HG03025 (cell line): Measurements from ENCODE around the gene SLC16A5.

Experiments used
- ATAC-seq: cut with Tn5 transposase; IDR thresholded peaks from one replicate; pipeline ENCODE4 v1.9.1; 2021; ENCODE audit warnings: mild to moderate bottlenecking, moderate library complexity; ENCODE audit not compliant: unreplicated experiment, low FRiP score

SLC16A5 gene

DNA sequence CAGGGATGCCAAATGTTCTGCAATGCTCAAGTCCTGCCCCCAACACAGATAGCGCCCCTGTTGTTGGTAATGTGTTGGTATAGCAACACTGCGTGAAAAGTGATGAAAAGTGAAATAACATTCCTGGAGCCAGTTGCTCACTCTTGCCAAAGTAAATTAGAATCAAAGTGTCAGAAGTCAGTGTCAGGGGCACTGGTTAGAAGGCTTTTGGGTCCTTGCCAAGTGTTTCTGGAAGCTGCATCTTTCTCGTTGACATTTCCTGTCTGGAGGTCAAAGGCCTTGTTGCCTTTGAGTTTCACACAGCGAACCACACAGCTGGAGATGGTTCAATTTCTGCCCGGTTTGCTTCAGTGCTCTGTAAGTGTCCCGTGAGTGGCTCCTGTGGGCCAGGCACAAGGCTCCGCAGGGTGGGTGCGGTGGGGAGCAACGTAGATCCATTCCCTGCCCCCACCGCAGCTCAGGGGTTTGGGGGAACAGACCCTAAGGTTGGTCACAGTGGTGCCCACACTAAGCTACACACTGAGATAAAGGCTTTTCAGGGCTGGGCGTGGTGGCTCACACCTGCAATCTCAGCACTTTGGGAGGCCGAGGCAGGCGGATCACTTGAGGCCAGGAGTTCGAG lies 3.6 kb upstream of the SLC16A5 start:
- no peak for ATAC-seq

- ATAC-seq: no peak
These were observed 1.1 kb upstream of the SLC16A5 start for GRCh38 chr17:75086496-75087181.

DNA sequence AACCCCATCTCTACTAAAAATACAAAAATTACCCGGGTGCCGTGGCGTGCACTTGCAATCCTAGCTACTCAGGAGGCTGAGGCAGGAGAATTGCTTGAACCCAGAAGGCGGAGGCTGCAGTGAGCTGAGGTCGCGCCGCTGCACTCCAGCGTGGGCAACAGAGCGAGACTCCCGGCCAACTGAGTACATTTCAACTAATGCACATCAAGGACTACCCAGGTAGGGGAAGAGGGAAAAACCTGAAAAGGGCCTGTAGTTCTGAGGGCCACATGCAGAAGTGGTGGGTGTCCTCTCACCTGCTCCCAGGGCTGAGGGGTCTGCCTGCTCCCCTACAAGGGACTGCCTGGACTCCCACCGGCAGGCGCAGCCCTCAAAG lies 584 bp upstream of the SLC16A5 start:
- no peak for ATAC-seq

GRCh38 chr17:75088465-75089417 lies 987 bp downstream of the SLC16A5 start:
- no peak for ATAC-seq

DNA sequence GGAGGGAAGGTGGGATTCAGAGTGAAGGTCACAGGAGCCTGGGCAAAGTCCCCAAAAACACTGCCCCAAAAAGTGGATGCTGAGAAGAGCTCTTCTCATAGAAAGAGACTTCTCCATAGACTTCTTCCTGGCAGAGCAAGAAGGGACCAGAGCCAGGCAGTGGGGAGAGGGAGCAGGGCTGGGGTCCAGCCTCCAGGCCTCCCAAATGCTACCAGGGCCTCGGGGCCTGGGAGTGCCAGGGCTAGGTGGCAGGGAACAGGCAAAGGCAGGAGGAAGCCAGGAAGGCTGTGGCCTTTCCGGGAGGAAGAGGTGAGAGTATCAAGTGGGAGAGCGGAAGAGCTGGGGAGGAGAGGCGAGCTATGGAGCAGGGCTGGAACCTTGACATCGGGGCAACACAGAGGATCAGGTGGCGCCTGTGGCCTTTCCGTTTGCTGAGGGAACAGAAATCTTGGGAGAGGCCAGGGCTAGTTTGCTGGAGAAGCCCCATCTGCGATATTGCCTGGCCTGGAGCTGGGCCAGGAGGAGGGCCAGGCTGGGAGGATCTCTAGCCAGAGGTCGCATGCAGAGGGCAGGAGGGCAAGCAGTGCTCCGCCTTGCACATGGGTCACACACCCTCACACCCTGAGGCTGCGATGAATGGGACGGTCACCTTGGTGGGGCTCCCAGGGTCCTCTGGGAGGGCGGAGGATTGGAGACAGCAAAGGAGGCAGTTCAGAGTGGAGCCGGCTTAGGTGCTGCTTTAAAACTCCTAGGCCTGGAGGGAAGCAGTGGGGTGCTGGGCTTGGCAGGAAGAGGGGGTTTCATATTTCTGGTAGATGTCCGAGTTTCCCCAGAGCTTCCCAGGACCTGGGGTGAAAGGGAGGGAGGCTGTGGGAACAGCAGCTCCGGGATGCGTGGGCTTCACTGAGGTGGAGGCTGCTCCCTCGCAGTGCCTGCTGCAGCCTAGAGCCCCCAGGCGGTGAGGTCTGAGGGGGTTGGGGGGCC lies 3.4 kb downstream of the SLC16A5 start:
- no peak for ATAC-seq

DNA sequence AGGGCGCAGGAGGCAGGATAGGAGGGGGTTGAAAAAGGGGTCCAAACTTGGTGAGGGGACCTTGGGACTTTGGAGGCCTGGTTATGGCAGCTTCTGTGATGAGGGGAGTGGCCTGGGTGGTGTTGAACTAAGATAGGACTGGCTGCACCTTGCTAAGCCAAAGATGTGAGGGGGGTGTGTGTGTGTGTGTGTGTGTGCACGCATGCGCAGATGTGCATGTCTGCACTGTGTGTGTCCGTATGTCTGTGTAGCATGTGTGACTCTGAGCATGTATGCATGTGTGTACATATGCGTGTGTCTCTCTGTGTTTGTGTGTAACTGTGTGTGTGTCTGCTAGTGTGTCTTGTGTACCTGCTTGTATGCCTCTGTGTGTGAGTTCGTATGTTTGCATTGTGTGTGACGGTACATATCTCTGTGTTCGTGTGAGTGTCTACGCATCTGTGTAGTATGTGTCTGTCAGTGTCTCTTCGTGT lies 4.1 kb downstream of the SLC16A5 start:
- ATAC-seq: no peak

- no peak for ATAC-seq
These were observed 5.9 kb downstream of the SLC16A5 start for GRCh38 chr17:75093548-75094158.

DNA sequence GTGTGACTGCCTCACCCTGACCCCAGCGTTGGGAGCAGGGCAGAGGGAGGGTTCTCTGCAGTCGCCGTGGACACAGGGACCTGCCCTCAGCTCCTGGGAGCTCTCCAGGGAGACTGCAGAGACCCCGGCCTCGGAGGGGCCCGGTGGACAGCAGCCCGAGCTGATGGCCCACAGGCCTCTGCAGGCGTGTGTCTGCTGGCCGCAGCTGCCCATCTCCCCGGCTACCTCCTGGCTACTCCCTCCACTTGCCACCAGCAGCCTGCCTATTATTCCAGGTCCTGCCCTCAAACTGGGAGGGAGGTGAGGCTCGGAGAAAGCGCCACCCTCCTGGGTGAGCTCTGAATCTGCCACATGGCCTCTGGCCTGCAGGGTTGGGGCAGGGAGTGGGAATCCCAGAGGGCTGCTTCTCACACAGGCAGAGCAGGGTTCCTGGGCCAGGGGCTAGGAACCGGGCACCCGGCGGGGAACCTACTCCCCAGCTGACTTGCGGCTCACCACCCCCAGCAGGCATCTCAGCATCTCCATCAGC lies 7.2 kb downstream of the SLC16A5 start:
- no peak for ATAC-seq

GRCh38 chr17:75096082-75096625 lies 8.4 kb downstream of the SLC16A5 start:
- no peak for ATAC-seq

DNA sequence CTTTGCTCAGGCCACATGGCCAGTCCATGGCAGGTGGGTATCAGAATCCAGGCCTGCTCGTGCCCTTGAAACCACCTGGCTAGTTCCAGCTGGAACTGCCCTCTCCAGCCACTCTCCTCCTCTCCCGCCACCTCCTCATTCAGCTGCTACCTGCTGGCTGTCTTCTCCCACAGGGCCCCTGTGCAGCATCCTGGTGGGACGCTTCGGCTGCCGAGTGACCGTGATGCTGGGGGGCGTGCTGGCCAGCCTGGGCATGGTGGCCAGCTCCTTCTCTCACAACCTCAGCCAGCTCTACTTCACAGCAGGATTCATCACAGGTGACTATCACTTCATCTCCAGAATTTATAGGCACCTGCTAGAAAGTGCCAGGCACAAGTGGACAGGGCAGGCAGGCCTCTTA lies 10.1 kb downstream of the SLC16A5 start:
- ATAC-seq: no peak

DNA sequence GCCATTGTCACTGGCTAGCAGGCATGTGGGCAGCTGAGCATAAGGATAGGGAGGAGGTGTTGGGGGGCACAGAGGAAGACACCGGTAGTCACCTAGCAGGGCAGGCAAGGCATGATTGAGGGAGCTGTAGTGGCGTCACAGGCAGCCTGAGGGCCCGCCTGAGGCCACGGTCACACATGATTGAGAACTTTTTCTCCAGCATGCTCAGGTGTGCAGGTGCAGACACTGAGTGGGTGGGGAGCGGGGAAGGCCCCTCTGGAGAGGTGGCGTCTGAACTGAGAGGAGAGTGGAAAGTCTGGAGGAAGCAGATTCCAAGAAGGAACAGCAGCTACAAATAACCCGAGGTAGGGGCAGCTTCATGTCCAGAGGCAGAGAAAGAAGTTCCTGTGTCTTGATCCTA lies 11.1 kb downstream of the SLC16A5 start:
- no peak for ATAC-seq

- ATAC-seq: no peak
These were observed 12.3 kb downstream of the SLC16A5 start for GRCh38 chr17:75099881-75100595.

- no peak for ATAC-seq
These were observed 14.6 kb downstream of the SLC16A5 start for GRCh38 chr17:75102385-75102821.

- ATAC-seq: no peak
These were observed 16.1 kb downstream of the SLC16A5 start for GRCh38 chr17:75103601-75104554.

DNA sequence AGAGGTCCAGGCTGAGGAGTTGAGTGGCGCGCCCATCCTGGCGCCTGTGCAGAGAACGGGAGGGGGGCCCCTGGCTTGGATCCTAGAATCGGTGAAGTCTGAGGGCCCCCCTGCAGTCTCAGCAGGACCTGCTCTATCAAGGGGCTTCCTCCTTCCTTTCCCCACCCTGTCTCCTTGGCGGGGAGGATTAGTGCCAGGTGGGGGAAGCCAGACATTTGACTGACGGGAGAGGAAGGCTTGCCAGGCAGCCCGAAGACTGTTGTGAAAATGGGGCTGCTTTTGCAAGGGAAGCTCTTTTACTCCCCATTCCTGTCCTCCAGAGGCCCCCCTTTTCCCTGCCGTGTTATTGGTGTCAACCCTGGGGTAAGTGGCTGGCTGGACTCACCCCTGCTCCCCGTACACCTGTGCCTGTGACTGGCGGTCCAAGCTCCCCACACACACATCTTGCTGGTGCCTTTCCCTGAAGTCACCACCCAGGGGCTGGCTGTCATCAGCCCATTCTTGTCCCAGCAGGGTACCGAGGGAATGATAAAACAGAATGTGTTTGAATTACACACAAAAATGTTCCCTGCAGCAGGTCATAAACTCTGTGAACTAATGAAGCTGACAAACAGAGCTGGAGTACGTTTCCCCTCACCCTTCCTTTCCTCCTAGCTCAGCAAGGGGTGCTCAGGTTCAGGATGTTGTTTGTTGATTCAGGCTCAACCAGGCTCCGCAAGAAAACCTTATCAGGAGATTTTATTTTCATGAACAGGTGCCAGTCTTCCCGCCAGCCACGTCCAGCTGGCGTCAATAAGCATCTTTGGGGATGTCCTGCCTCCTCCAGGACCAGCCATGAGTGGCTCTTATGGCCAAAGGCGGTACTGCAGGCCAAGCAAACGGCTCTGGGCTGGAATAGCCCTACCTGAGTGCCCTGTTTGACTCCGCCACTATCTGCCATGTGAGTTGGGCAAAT lies 17.6 kb downstream of the SLC16A5 start:
- ATAC-seq: no peak

DNA sequence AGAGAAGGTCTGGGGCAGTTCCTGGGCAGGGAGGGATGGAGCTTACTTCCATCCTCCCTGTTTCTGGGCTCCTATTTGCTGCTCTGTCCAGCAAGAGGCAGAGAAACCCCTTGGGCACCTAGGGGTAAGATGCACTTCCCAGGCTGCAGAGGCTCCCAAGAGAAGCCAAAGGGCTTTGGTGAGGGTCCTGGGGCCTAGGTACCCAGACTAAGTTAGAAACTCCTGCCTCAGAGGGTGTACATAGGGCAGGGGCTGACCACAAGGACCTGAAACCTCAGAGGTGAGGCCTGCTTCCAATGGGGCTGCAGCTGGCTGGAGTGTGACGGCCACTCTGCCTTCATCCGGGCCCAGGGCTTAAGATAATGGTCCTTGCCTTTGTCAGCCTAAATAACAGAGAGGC lies 20.4 kb downstream of the SLC16A5 start:
- ATAC-seq: no peak
